CD4-positive, alpha-beta T cell treated with Interleukin-10 for 1 hour (primary cell): ENCODE results near the gene CAMTA1.

Experiments used
- DNase-seq: peaks from one replicate; pipeline ENCODE4 v3.0.0-alpha.2; 2020

Gene CAMTA1

DNA sequence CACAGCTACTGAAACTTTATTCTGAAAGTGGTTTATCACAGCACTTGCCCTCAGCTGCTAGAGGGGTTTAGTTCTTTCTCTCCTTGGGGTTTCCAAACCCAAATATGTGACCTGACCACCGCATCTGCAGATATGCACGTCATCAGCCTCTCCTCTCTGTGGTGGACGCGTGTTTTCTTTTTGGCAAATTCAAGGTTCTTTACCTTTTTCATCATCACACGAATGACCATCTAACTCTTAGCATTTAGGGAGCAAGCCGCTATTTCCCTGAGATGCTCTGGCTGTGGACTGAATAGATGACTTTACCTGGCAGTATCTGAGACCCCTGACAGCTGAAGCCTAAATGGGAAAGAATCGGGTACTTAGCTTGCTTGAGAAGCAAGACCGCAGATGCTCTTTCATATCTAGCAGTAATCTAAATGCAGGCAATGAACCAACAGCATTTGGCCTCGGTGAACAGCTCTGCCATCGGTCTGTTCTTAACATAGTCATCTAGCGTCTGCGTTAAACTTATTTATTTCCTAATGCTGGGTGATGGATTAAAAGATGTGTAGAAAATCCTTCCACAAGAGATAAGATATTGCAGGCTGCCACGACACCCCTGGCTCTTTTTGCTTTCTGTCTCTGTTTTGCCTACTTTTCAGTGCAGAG, 463.4 kb downstream of the CAMTA1 start:
- DNase-seq, result no peak

DNA sequence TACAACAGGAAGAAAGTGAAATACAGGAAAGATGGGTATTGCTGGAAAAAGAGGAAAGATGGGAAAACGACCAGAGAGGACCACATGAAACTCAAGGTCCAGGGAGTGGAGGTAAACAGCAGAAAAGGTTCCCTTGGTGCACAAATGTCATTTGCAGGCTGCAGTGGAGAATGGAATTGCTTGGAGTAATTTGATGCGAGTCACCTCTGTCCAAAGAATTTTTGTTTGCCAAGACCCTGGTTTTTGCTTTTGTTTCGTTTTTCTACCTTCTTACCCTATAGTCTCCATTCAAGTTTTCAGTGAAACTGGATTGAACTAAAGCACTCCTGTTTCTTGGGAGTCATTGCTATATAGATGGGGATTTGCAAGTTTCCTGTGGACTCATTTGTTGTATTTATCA, 464.3 kb downstream of the CAMTA1 start:
- DNase-seq, result no peak

DNA sequence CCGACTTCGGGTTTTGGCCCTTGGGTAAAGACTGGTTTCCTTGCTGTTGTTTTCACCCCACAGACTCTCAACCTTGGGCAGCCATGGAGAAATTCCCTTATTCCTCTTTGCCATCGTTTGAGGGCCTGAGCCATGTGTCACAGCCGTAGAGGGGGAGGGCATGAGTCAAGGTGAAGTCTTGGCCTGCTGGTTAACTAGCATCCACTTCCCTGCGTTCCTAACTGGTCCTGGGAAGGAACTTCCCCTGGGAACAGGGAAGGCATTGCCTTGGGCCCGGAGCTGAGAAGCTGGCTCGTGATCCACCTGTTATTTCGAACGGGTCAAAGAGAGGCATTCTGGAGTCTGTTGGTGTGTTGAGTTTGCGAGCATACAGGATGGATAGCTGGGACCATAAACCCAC, 464.9 kb downstream of the CAMTA1 start:
- no peak for DNase-seq

DNA sequence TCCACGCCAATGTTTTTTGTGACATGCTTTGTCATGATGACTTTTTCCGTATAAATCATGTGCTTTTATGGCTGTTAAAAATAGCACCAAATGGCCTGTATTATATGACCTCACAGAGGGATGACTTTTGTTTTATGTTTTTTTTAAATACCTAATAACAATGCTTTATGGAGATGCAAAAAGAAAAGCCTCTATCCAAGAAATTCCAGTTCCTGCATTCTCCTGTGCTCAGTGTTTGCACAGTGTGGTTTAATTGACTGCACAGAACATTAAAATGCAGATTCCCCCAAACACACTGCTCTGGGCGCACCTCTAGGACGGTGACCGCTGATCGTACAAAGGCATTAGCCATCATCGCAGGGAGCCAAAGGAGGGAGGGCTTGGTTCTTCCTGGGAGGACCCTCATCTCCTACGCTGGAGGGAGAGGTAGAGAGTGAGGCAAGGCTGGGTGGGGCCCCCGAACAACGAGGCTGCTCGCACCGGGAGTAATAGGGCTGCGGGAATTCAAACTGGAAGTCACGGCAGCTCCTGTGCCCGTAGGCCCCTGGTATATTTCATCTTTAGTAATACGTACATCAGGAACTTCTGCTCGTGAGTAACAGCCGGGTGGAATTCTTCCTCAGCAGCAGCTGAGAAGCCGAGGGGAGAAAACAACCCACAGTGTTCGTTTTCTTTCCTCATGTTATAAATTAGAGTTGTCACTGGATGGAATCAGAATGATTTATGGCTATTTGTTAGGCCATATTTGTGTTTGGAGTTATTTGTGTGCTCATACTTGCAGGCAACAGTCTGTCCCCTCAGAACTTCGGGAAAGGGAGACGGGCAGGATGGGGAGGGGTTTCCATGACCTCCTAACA, 465.6 kb downstream of the CAMTA1 start:
- no peak for DNase-seq

DNA sequence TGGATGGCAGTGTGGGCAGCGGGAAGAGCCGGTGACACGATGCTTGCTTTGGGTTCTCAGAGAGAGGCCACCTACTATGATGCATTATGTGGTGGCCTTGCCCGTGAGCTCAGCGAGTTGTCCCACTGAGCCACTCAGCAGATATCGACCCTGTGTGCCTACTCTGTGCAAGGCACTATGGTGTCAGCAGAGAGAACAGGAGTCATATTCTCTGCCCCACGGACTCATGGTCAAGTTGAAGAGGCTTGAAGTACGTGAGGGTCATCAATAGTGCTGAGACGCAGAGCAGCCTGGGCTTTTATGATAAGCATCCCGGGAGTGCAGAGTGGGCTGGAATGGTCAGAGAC, 466.2 kb downstream of the CAMTA1 start:
- DNase-seq, result no peak

DNA sequence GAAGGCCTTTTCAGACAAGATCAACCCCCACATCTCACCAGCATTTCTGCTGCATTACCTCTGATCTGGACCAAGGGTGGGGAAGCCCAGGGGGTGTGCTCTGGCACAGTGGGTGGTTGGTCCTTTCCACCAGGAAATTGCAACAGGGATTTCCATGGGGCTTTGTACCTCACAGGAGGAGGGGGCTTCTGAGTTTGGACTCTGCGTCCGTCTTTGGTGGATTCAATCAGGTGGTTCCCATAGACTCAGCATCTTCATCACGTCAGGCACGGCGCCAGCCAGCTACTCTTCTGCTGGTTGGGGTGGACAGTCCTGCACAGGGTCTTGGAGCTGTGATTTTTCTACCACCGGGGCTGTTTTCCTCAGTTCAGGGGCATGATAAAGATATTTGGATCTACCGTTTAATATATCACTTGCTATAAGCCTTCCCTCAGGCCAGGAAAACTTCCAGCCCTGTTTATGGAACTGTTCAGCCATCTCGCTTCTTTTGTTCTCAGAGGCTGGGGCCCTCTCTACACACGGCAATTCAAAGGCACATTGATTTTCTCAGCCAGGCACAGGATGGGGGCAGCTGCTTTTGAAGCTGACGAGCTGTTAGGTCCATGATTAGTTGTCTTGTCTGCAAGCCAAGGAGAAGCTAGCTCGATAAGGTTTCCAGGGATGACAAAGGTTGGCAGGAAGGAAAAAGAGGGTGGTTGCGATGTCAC, 467.3 kb downstream of the CAMTA1 start:
- DNase-seq, result no peak

DNA sequence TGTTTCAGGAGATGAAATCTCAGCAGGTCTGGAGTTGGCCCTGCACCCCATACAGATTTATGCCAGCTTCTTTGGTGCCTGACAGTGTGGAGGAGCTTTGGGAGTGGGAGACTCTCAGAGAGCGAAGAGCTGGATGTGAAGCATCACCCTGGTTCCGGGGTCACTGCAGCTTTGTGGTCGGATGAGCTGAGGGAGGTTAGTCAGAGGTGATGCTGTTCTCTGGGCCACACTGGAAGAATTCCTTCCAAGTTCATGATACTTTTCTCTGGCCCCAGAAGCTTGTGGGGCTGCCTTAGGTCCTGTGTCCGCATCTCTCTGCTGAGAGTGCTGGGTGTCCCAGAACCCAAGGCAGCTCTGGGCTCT, 467.8 kb downstream of the CAMTA1 start:
- DNase-seq, result no peak

DNA sequence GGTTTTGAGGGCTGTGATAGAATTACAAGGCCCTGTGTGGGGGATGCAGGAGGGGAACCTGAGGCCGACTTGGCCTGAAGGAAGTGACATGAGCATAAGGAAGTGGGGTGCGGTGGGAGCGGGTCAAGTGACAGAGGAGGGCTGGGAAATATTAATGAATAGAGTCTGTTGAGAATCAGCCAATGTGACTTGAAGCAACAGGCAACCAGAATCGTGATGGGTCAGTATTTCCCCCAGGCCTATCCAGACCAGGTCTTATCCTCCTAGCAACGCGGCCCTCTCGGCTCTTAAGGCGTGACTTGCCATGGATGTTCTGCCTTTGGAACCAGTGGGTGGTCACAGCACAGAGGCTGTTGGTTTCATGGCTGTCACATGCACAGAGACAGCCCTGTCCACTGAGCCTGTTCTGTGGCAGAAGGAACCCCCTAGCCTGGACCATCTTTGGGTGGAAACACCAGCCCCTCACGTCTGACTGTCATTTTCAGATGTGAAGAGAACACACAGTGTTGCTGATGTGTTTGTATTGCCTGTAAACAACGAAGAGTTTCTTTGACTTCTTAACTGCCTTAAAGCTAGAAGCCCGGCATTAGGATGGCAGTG, 468.8 kb downstream of the CAMTA1 start:
- DNase-seq, result no peak

DNA sequence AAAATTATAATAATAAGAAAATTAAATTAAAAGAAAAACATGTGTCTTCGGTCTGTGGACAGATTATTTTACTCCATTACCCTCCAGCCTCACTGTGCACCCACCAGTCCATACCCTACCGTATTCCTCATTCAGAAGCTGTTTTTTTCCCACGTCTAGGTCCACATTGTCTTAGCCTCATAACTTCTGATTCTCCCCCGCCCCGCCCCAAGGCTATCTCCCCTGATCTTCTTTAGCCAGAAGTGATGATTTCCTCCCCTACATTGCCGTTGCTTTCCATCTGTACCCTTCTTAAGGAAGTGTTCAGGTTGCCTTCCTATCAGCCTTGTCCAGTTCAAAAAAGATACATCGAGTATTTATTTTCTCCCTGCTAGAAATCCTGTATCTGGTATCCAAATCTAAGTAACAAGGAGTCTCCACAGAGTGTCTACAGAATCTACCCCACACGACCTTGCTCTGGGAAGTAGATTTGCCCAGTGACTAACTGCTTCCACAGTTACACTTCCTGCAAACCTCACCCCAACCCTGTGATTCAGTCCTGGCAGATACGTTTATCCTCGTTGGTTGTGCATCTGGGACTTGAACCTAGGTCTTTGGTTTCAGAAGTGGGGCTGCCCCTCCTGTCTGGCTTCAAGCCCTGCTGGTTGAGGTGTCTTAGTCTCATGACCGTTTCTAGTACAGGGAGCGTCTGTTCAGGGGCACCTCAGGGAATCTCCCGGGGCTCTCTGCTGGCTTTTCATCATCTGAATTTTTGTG, 470.2 kb downstream of the CAMTA1 start:
- DNase-seq, result no peak

DNA sequence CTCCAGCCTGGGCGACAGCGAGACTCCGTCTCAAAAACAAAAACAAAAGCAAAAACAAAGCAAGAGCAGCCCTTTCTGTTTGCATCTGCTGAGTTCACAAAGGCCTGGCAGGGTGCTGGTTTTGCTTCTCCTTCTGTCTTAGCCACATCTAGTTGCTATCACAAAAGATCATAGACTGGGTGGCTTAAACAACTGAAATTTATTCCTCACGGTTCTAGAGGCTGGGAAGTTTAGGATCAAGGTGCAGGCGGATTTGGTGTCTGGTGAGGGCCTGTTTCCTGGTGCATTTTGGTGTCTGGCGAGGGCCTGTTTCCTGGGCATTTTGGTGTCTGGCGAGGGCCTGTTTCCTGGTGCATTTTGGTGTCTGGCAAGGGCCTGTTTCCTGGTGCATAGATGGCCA, 471.3 kb downstream of the CAMTA1 start:
- DNase-seq, result no peak

DNA sequence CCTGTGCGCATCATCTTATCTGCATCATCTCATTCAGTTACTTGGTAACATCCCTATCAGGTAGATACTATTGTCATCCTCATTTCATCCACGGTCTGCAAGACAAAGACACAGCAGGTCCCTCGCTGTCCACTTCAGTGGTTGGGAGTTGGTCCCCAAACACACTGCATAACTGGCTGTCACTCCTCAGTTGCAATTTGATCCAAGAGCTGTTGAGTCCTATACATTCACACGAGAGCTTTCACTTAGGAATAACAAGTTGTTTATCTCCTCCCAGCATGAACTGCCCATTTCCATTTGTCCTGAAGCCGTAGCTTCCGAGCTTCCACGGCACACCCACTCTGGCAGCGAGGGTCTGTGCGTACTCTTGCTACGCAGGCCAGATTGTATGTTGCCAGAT, 472.0 kb downstream of the CAMTA1 start:
- DNase-seq, result no peak

DNA sequence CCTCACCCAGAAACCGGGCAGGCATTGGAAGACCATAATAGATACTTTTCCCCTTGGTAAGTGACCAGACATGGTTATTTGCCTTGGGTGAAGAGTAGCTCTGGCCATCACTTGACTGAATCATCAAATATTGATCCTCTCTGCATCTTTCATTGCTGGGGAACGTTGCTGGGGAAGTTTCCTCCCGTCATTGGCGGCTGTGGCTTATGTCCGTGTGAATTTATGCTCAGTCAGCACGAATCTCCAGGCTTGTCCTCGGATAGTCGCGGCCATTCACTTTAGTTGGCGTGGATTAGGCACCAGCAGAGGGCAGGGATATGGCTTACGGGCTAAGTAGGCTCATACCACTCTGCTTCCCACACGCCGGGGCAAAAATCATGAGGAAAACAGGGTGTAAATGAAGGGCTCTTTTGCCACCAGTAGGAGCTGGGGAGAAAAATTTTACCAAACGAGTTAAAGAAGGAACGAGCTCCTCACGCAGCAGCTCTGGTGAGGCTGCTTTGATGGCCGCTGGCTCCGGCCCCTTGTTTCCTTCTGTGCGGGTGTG, 473.4 kb downstream of the CAMTA1 start:
- DNase-seq, result no peak

DNA sequence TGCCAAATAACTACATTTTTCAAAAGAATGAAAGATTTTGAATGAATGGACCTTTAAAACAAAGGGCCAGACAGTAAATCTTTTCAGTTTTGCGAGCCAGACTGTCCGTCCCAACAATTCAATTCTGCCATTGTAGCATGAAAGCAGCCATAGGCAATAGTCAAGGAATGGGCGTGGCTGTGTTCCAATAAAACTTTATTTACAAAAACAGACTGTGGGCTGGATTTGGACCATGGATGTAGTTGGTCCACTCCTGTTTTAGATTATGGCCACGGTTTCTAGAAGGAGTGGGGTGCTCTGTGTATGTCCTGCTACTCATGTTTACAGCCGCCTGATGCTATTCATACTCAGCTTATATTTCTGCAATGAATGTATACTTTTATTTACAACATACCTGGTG, 474.7 kb downstream of the CAMTA1 start:
- no peak for DNase-seq

DNA sequence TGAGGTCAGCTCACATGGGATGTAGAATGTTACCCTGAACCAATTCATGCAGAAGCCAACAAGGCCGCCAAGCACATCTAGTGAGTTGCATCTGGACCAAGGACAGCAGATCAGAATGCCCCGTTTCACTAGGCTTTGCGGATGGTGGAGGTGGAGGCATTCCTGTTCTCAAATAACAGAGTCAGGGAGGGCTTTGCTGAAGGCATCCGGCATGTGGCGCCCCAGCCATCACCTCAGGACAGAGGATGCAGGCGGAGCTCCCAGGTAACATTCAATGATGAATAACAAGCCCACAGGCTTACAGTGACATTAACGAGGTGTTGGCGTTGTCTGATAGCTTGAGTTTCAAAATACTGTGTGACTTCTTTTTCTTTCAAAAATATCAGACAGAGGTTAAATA, 476.2 kb downstream of the CAMTA1 start:
- no peak for DNase-seq

DNA sequence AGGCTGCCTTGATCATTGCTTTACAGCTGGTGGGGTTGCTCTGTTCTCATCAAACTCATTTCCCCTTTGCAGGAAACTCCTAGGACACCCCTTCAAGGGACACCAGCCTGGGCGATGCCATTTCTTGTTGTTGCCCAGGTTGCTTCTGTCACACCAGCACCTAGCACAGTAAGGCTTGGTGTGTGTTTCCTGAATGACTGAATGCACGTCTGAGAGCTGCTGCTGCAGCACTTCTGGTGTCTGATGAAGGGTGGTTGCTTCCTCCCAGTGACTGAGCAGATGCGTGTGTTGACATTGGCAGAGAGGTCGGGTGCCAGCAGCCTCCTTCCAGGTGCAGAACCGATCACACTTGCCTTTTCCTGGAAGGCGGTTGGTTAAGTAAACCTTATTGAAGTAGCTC, 477.4 kb downstream of the CAMTA1 start:
- DNase-seq, result no peak

DNA sequence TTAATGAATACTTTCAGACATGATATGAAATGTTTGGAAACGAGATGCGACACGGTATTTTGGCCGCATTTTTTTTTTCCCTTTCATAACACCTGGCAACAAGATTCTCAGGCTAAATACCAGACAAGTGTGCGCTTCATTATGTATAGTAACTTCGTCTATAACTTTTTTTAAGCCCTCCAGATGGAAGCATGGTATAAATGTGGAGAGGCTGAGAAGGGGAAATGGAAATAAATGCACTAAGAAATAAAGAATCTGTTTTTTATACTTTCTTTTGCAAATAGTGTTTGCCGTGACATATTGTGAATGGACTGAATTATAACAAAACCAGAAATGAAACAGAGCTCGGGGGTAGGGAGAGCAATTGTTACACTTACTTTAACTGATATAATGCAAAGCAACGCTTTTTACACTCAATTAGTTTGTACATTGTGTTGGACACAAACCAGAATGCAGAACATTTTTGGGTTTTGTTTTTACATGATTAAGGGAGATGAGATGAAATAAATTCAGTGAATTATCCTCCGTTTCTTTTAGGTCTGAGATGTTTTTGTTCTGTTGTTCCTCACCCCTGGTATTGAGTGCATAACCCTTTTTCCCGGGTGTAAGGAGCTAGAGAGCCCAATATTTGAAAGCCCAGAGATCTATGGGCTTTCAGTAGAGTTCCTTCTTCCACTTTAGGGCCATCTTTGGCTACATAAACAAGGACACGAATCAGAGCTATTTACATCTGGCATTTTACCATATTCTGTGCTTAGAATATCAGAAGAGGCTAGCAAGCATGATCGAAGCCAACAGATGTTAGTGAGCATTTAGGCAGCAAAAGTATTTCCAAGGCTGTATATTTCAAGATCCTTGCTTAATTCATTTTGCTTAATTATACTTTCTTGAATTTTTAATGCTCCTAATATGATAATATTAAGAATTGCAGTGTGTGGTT, 478.0 kb downstream of the CAMTA1 start:
- DNase-seq, result no peak

DNA sequence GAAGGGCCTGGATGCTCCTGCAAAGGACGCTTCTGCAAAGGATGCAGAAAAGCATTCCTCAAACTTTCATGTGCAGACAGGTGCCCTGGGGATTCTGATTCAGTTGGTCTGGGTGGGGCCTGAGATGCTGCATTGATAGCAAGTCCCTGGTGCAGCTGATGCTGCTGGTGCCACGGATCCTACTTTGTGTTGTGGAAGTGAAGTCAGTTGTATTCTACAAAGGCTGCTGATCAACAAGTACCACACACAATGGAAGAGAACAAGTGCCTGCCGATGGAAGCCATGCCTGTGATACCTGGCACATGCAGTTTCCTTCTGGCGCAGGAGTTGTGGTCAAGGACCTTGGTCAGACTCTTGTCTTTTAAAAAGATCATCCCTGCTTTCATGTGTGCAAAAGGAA, 478.8 kb downstream of the CAMTA1 start:
- DNase-seq, result no peak

DNA sequence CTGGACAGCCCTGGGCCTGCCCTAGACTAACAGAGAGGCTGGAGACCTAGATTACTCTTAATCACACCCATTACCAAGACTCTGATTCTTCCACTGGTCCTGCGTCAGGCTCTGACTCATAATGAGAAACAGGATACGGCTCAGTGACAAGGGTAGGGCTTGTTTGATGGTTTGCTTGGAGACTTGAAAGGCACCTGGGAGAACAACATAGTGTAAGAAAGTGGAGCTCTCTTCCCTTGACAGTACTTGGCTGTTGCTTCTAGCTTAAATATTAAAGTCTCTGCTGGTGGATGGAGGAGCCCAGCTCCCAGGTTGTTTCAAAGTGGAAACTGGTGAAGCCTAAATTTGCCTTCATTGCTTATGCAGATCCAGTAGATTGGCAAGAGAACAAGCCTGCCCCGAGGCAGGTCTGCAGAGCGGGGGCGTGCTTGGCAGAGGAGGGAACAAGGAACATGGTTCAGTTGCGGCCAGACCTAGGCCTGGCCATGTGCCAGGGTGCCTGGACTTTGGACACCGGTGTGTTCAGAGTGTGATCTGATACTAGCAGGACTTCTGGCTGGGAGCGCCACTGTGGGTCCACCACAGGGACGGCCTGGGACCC, 480.6 kb downstream of the CAMTA1 start:
- DNase-seq, result no peak

DNA sequence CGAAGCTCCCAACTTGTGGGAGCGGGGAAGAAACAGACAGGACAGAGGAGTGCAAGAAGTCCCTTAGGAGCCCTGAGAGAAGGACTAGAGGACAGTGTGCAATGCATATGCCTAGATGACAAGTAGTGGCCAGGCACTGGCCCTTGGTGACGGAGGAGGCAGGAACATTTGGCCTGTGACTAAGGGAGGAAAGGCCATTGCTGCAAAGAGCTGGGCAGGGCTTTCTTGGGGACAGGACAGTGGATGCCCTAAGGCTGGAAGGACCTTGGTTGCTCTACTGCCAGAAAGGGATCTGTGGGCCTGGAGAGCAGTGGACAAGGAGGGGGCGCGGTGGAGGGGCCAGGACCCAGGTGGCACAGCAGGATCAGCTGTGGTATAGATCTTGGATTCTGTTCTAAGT, 481.3 kb downstream of the CAMTA1 start:
- DNase-seq, result no peak

DNA sequence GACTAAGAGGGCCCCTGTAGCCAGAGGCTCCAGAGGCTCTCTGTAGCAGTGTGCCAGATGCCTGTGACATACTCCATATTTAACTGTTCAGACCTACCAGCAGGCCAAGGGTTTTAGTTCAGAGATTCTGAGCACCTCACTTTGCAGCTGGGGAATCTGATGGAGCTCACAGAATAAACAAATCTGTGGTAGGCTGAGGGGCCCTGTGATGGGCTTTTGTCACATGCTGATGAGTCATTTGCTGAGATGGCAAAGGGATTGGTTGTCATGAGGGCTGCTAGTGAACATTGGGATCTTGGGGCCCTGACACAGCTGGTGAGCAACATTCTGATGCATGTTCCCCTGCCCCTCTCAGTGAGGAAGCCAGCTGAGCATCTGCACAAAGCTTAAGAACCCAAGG, 482.2 kb downstream of the CAMTA1 start:
- DNase-seq, result no peak

DNA sequence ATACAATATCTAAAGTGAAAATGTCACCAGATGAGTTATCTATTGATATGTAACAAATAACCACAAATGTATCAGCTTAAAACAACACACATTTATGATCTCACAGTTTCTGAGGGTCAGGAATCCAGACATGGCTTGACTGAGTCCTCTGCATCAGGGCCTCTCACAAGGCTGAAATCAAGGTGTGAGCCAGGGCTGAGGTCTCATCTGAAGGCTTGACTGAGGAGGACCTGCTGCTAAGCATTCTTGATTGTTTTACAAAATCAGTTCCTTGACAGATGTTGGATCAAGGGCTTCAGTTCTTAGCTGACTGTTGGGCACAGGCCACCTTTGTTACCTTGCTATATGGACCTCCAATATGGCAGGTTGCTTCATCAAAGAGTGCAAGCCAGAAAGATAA, 483.7 kb downstream of the CAMTA1 start:
- no peak for DNase-seq
